ENCODE data around the gene C1GALT1. TPM values are rescaled to one million over a fixed set of nuclear protein-coding genes. Genes with fewer than 3 reads are reported as not detected.

Gene C1GALT1
- total RNA-seq, 1 donor from 2014 or later = 29.0 TPM

GRCh38 chr7:7246223-7246622 is 63.9 kb downstream of the C1GALT1 start:
- Histone ChIP-seq H3K9me3 (no peaks in the 10 kb centered on the region), H3K36me3 (no peaks in the 10 kb centered on the region), H3K4me3 (no peak overlapping the region), H3K4me1 (no peaks in the 10 kb centered on the region), H3K27me3 (no peaks in the 10 kb centered on the region), H3K27ac (no peak overlapping the region)
- TF ChIP-seq, protein P1, sequence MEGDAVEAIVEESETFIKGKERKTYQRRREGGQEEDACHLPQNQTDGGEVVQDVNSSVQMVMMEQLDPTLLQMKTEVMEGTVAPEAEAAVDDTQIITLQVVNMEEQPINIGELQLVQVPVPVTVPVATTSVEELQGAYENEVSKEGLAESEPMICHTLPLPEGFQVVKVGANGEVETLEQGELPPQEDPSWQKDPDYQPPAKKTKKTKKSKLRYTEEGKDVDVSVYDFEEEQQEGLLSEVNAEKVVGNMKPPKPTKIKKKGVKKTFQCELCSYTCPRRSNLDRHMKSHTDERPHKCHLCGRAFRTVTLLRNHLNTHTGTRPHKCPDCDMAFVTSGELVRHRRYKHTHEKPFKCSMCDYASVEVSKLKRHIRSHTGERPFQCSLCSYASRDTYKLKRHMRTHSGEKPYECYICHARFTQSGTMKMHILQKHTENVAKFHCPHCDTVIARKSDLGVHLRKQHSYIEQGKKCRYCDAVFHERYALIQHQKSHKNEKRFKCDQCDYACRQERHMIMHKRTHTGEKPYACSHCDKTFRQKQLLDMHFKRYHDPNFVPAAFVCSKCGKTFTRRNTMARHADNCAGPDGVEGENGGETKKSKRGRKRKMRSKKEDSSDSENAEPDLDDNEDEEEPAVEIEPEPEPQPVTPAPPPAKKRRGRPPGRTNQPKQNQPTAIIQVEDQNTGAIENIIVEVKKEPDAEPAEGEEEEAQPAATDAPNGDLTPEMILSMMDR (IDR thresholded peaks at IDR 0.05) = no peak
- TF ChIP-seq POLR2A (IDR thresholded peaks at IDR 0.05) (no peak), POLR2AphosphoS5 (IDR thresholded peaks at IDR 0.05; ENCODE audit: insufficient read depth in 1 of 2, low read depth in 1 of 2) (no peak)
- intact Hi-C loops (cut with DNase I) = no loop called here
- DNase-seq (ENCODE audit: extremely low spot score in 2 of 2) = no peak

- Histone ChIP-seq H3K9me3 (no peaks in the 10 kb centered on the region), H3K27me3 (no peaks in the 10 kb centered on the region), H3K4me3 (no peak overlapping the region), H3K27ac (no peak overlapping the region), H3K36me3 (no peaks in the 10 kb centered on the region), H3K4me1 (no peaks in the 10 kb centered on the region)
- TF ChIP-seq POLR2AphosphoS5 (IDR thresholded peaks at IDR 0.05; ENCODE audit: insufficient read depth in 1 of 2, low read depth in 1 of 2) (no peak), POLR2A (IDR thresholded peaks at IDR 0.05) (no peak)
- TF ChIP-seq, protein P1 (IDR thresholded peaks at IDR 0.05) = no peak
- intact Hi-C loops (cut with DNase I) = no loop called here
- no peak for DNase-seq (ENCODE audit: extremely low spot score in 2 of 2)
Observed at GRCh38 chr7:7247658-7248057, 65.3 kb downstream of the C1GALT1 start.

GRCh38 chr7:7249814-7250213 is 67.5 kb downstream of the C1GALT1 start:
- no peaks in the 10 kb centered on the region for H3K9me3 ChIP-seq
- H3K27ac ChIP-seq = no peak overlapping the region
- H3K4me3 ChIP-seq = no peak overlapping the region
- no peaks in the 10 kb centered on the region for H3K4me1 ChIP-seq
- TF ChIP-seq POLR2A (IDR thresholded peaks at IDR 0.05) (no peak), POLR2AphosphoS5 (IDR thresholded peaks at IDR 0.05; ENCODE audit: insufficient read depth in 1 of 2, low read depth in 1 of 2) (no peak)
- TF ChIP-seq, protein P1 (IDR thresholded peaks at IDR 0.05) = no peak
- H3K27me3 ChIP-seq = no peaks in the 10 kb centered on the region
- no peak for DNase-seq (ENCODE audit: extremely low spot score in 2 of 2)
- intact Hi-C loops (cut with DNase I) = no loop called here
- H3K36me3 ChIP-seq = no peaks in the 10 kb centered on the region

DNA sequence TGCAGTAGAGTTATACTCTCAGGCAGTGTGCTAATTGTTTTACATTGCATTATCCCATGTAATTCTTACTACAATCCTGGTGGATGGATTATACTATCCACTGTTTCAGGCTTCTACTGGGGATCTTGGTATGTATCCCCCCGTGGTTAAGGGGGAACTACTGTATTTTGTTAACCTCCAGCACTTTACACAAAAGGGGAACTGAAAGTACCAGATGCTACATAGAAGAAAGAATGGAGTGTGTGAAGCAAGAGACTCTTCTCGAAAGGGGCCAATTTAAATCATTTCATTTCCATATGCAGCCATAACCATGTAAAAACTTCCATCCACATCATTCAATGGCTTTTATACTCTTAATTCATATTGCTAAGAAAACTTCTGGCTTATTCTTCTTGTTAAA is 69.4 kb downstream of the C1GALT1 start:
- no peaks in the 10 kb centered on the region for H3K27me3 ChIP-seq
- H3K9me3 ChIP-seq = no peaks in the 10 kb centered on the region
- no peak for TF ChIP-seq POLR2AphosphoS5 (IDR thresholded peaks at IDR 0.05; ENCODE audit: insufficient read depth in 1 of 2, low read depth in 1 of 2)
- no peak for TF ChIP-seq POLR2A (IDR thresholded peaks at IDR 0.05)
- TF ChIP-seq, protein P1 (IDR thresholded peaks at IDR 0.05) = no peak
- no peak overlapping the region for H3K27ac ChIP-seq
- no peaks in the 10 kb centered on the region for H3K4me1 ChIP-seq
- no peaks in the 10 kb centered on the region for H3K36me3 ChIP-seq
- DNase-seq (ENCODE audit: extremely low spot score in 2 of 2) = no peak
- H3K4me3 ChIP-seq = no peak overlapping the region
- intact Hi-C loops (cut with DNase I) = no loop called here

DNA sequence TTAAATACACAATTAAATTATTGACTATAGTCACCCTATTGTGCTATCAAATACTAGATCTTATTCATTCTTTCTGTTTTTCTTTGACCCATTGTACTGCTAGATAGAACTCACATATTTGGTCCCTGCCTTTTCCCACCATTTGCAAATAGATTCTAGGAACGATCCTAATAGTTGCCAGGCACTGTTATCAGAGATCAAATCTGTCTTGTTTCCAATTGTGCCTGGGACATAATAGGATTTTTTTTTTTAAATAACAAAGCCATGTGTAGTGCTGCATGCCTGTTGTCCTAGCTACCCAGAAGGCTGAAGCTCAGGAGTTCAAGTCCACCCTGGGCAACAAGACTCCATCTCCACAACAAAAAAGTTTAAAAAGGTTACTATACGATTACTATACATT is 72.0 kb downstream of the C1GALT1 start:
- Histone ChIP-seq H3K27me3 (no peaks in the 10 kb centered on the region), H3K4me1 (no peaks in the 10 kb centered on the region), H3K36me3 (no peaks in the 10 kb centered on the region), H3K27ac (no peak overlapping the region), H3K9me3 (no peaks in the 10 kb centered on the region), H3K4me3 (no peak overlapping the region)
- TF ChIP-seq POLR2A (IDR thresholded peaks at IDR 0.05) = no peak
- intact Hi-C loops (cut with DNase I) = no loop called here
- no peak for DNase-seq (ENCODE audit: extremely low spot score in 2 of 2)

- H3K27me3 ChIP-seq = no peaks in the 10 kb centered on the region
- no peak for DNase-seq (ENCODE audit: extremely low spot score in 2 of 2)
- H3K4me1 ChIP-seq = no peaks in the 10 kb centered on the region
- no peak overlapping the region for H3K27ac ChIP-seq
- no peak for TF ChIP-seq POLR2A (IDR thresholded peaks at IDR 0.05)
- no peak for TF ChIP-seq POLR2AphosphoS5 (IDR thresholded peaks at IDR 0.05; ENCODE audit: insufficient read depth in 1 of 2, low read depth in 1 of 2)
- TF ChIP-seq, protein P1 (IDR thresholded peaks at IDR 0.05) = no peak
- no peak overlapping the region for H3K4me3 ChIP-seq
- intact Hi-C loops (cut with DNase I) = no loop called here
- H3K9me3 ChIP-seq = no peaks in the 10 kb centered on the region
- no peaks in the 10 kb centered on the region for H3K36me3 ChIP-seq
Observed at GRCh38 chr7:7254908-7255307, 72.6 kb downstream of the C1GALT1 start.

Data from vagina (tissue), 2 donors.